Measurements from ENCODE around the gene SLFN13. TPM values are rescaled to one million over a fixed set of nuclear protein-coding genes. Genes with fewer than 3 reads are reported as not detected.

Gene SLFN13
- total RNA-seq, 1 experiment from 2014 or later = 0.10 TPM

GRCh38 chr17:35476283-35476820 lies 27.8 kb upstream of the SLFN13 start:
- ATAC-seq (no peak), DNase-seq (ENCODE audit: low read depth, low spot score) (no peak)
- POLR2A ChIA-PET = no interaction called here
- H3K4me1 ChIP-seq (ENCODE audit: control insufficient read depth in 1 of 2, insufficient read depth in 2 of 2, low read length in 2 of 2) = no peaks in the 10 kb centered on the region
- BruUV-seq (replicated peaks) = no TSS peak
- no peaks in the 10 kb centered on the region for H3K79me2 ChIP-seq (ENCODE audit: insufficient read depth, low read length)
- H3K27ac ChIP-seq (ENCODE audit: low read depth, low read length) = no peak overlapping the region
- H3K9ac ChIP-seq (ENCODE audit: low read length) = no peak overlapping the region
- no peaks in the 10 kb centered on the region for H4K20me1 ChIP-seq (ENCODE audit: insufficient read depth)
- H2AFZ ChIP-seq (ENCODE audit: low read depth, low read length, poor library complexity, severe bottlenecking) = no peak overlapping the region
- intact Hi-C loops (cut with micrococcal nuclease) = no loop called here
- H3K36me3 ChIP-seq (ENCODE audit: control insufficient read depth in 1 of 2, insufficient read depth in 2 of 2, low read length in 2 of 2) = no peaks in the 10 kb centered on the region
- CTCF ChIA-PET = no interaction called here
- RAD21 ChIA-PET (ENCODE audit: low non-redundant PET in 1 of 2, low total read pairs in 2 of 2, uncharacterized antibody in 2 of 2, unreplicated experiment in 2 of 2) = no interaction called here
- H3K9me3 ChIP-seq (ENCODE audit: control insufficient read depth in 1 of 2, insufficient read depth in 1 of 2, low read depth in 1 of 2, low read length in 2 of 2) = no peaks in the 10 kb centered on the region
- H3K9me2 ChIP-seq (ENCODE audit: insufficient read depth) = no peaks in the 10 kb centered on the region
- TF ChIP-seq ATF3 (IDR thresholded peaks at IDR 0.05) (no peak), TCF7L2 (IDR thresholded peaks at IDR 0.05; ENCODE audit: borderline replicate concordance, extremely low read depth, insufficient read depth, insufficient read length) (no peak), SRF (IDR thresholded peaks at IDR 0.05; ENCODE audit: low read depth) (no peak), REST (IDR thresholded peaks at IDR 0.05; ENCODE audit: low read depth) (no peak), EGR1 (IDR thresholded peaks at IDR 0.05; ENCODE audit: low read depth) (no peak)
- no peak overlapping the region for H3K4me2 ChIP-seq (ENCODE audit: low read length)
- peaks cover 48% of the 10 kb centered on the region for H3K27me3 ChIP-seq (ENCODE audit: insufficient read depth, low read length)
- no peak overlapping the region for H3K4me3 ChIP-seq (replicated peaks in 1 of 2; ENCODE audit: low read depth in 1 of 2, low read length in 2 of 2)

- intact Hi-C loops (cut with micrococcal nuclease) = no loop called here
- H3K4me2 ChIP-seq (ENCODE audit: low read length) = no peak overlapping the region
- no peak for TF ChIP-seq FOSL1 (IDR thresholded peaks at IDR 0.05; ENCODE audit: low read depth)
- TF ChIP-seq RAD21 (IDR thresholded peaks at IDR 0.05; ENCODE audit: low read depth) = no peak
- no peak for TF ChIP-seq SP1 (IDR thresholded peaks at IDR 0.05; ENCODE audit: low read depth)
- TF ChIP-seq POLR2A (IDR thresholded peaks at IDR 0.05; ENCODE audit: borderline replicate concordance, extremely low read depth, insufficient read depth, insufficient read length) = no peak
- TF ChIP-seq YY1 (IDR thresholded peaks at IDR 0.05; ENCODE audit: extremely low read depth, insufficient replicate concordance, low read depth, low read length) = no peak
- no peak for TF ChIP-seq TCF7L2 (IDR thresholded peaks at IDR 0.05; ENCODE audit: borderline replicate concordance, extremely low read depth, insufficient read depth, insufficient read length)
- TF ChIP-seq REST (IDR thresholded peaks at IDR 0.05; ENCODE audit: low read depth) = no peak
- TF ChIP-seq JUND (IDR thresholded peaks at IDR 0.05) = no peak
- no peak for TF ChIP-seq EZH2phosphoT487 (IDR thresholded peaks at IDR 0.05; ENCODE audit: borderline replicate concordance)
- TF ChIP-seq CBX3 (IDR thresholded peaks at IDR 0.05; ENCODE audit: low read depth) = no peak
- no peak for TF ChIP-seq ZNF274 (IDR thresholded peaks at IDR 0.05; ENCODE audit: low read depth, low read length)
Observed at GRCh38 chr17:35468475-35468874, 19.9 kb upstream of the SLFN13 start.

More at GRCh38 chr17:35468475-35468874, 19.9 kb upstream of the SLFN13 start:
- no peak overlapping the region for H2AFZ ChIP-seq (ENCODE audit: low read depth, low read length, poor library complexity, severe bottlenecking)
- H3K27me3 ChIP-seq (ENCODE audit: insufficient read depth, low read length) = peaks cover 25% of the 10 kb centered on the region
- no peaks in the 10 kb centered on the region for H4K20me1 ChIP-seq (ENCODE audit: insufficient read depth)
- H3K4me3 ChIP-seq (replicated peaks in 1 of 2; ENCODE audit: low read depth in 1 of 2, low read length in 2 of 2) = no peak overlapping the region
- H3K9ac ChIP-seq (ENCODE audit: low read length) = no peak overlapping the region
- H3K27ac ChIP-seq (ENCODE audit: low read depth, low read length) = no peak overlapping the region
- no peaks in the 10 kb centered on the region for H3K4me1 ChIP-seq (ENCODE audit: control insufficient read depth in 1 of 2, insufficient read depth in 2 of 2, low read length in 2 of 2)
- RAD21 ChIA-PET (ENCODE audit: low non-redundant PET in 1 of 2, low total read pairs in 2 of 2, uncharacterized antibody in 2 of 2, unreplicated experiment in 2 of 2) = no interaction called here
- ATAC-seq = no peak
- POLR2A ChIA-PET = no interaction called here
- CTCF ChIA-PET = no interaction called here
- no peaks in the 10 kb centered on the region for H3K9me3 ChIP-seq (ENCODE audit: control insufficient read depth in 1 of 2, insufficient read depth in 1 of 2, low read depth in 1 of 2, low read length in 2 of 2)
- H3K79me2 ChIP-seq (ENCODE audit: insufficient read depth, low read length) = no peaks in the 10 kb centered on the region
- H3K9me2 ChIP-seq (ENCODE audit: insufficient read depth) = no peaks in the 10 kb centered on the region
- H3K36me3 ChIP-seq (ENCODE audit: control insufficient read depth in 1 of 2, insufficient read depth in 2 of 2, low read length in 2 of 2) = no peaks in the 10 kb centered on the region
- no TSS peak for BruUV-seq (replicated peaks)
- no peak for DNase-seq (ENCODE audit: low read depth, low spot score)
